Kidney (tissue), 14 donors: ENCODE measurements around the gene UBE2L3. TPM values are rescaled to one million over a fixed set of nuclear protein-coding genes. Genes with fewer than 3 reads are reported as not detected.

Experiments
- DNase-seq, 5 donors: peaks; one replicate each; pipeline ENCODE4 v3.0.0-alpha.2; 2013 to 2020
- FAIRE-seq: peaks from 2 replicates; lab custom pipeline; 2012; peaks lifted over from hg19 to GRCh38; lab: Jason Lieb, UNC
- H3K27ac ChIP-seq, 2 donors: one replicate each; pipeline ENCODE4 v1.7.0; 2013; ENCODE audit warnings: low read depth in 2 of 2, low read length in 2 of 2, inconsistent platforms in 1 of 2
- H3K27me3 ChIP-seq: one replicate; pipeline ENCODE4 v1.7.1; 2013; ENCODE audit warnings: low read length, inconsistent platforms; ENCODE audit not compliant: control insufficient read depth, insufficient read depth
- H3K36me3 ChIP-seq, 3 donors: one replicate each; pipeline versions ENCODE4 v1.7.0 to v1.7.1; 2013; ENCODE audit warnings: low read length in 3 of 3, control low read depth in 1 of 3, inconsistent platforms in 1 of 3; ENCODE audit not compliant: insufficient read depth in 3 of 3, control insufficient read depth in 2 of 3
- H3K4me1 ChIP-seq, 3 donors: one replicate each; pipeline versions ENCODE4 v1.7.0 to v1.7.1; 2013; ENCODE audit warnings: low read length in 3 of 3, inconsistent platforms in 1 of 3, low read depth in 1 of 3; ENCODE audit not compliant: control insufficient read depth in 2 of 3, insufficient read depth in 2 of 3
- H3K4me3 ChIP-seq, 3 donors: one replicate each; pipeline versions ENCODE4 v1.7.0 to v1.8.1; 2013; ENCODE audit warnings: low read length in 3 of 3, control low read depth in 1 of 3, inconsistent platforms in 1 of 3
- H3K9ac ChIP-seq, 3 donors: one replicate each; pipeline versions ENCODE4 v1.7.0 to v1.7.1; 2013; ENCODE audit warnings: low read length in 3 of 3, control low read depth in 1 of 3, inconsistent platforms in 1 of 3
- H3K9me3 ChIP-seq, 3 donors: one replicate each; pipeline versions ENCODE4 v1.7.0 to v1.7.1; 2013; ENCODE audit warnings: low read length in 3 of 3, control low read depth in 1 of 3, inconsistent platforms in 1 of 3; ENCODE audit not compliant: control insufficient read depth in 2 of 3, insufficient read depth in 1 of 3
- intact Hi-C: fragments of 100-400 bp; cut with DNase I; formaldehyde crosslinking; loops from one replicate; pipeline ENCODE4 v1.11.1; 2022
- polyA plus RNA-seq: library from polyadenylated mRNA; stranded (reverse); fragments of 350-450 nt; fragmentation: Illumina TruSeq; extraction: RNeasy Lipid Tissue Mini Kit (QIAGEN cat#74804); gene quantifications from one replicate; pipeline ENCODE4 v1.2.3, GENCODE V29; 2014; ENCODE audit warnings: low read depth, low replicate concordance; ENCODE audit not compliant: insufficient read depth
- total RNA-seq: library from RNA; stranded (reverse); fragmentation: NEBNext Ultra II Directional; extraction: Animal tissue kit (Norgen Biotek cat#: 25700); gene quantifications from one replicate; pipeline ENCODE4 v1.2.1, GENCODE V29; 2021
- TF ChIP-seq, protein P1 (sequence below): IDR thresholded peaks from 3 replicates; pipeline ENCODE4 v1.5.1; 2012; ENCODE audit warnings: mild to moderate bottlenecking, moderate library complexity, borderline replicate concordance; ENCODE audit not compliant: insufficient read depth; ENCODE audit errors: extremely low read depth
- donor health status: control.
- donor health status: control.
- donor health status: control.
- donor health status: control.
- donor health status: control.
- donor health status: DM: yes; HTN: yes; CAD: no.
- donor health status: Normal renal cell carcinoma (clear cell type).

Gene UBE2L3
- total and polyA plus RNA-seq, 2 donors from 2014 or later, result 45.8 to 70.0 TPM

DNA sequence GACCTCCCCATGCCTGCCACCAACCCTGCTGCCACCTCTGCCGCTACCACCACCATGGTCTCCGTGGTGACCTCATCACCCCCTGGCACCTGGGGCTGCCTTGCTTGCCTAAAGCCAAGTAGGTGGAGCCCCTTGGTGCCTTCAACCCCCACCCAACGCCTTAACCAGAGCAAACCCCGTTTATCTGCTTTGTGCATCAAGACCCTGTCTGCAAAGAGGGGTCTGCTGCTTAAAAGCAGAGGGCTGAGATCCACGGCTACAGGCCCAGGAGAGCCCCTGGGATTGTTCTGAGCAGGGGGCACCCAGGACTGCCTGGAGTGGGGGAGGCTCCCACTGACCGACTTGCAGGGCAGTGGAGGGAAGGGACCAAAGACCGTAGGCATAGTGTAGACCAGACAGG is 93.4 kb downstream of the UBE2L3 start:
- DNase-seq (no peak), FAIRE-seq (no peak)
- intact Hi-C loops, result no loop called here
- H3K4me1 ChIP-seq, result peaks cover 0 to 2% (median 0%) of the 10 kb centered on the region in 3 donors
- no peak overlapping the region for H3K9ac ChIP-seq
- no peaks in the 10 kb centered on the region for H3K27me3 ChIP-seq
- no peaks in the 10 kb centered on the region for H3K9me3 ChIP-seq
- TF ChIP-seq, protein P1, sequence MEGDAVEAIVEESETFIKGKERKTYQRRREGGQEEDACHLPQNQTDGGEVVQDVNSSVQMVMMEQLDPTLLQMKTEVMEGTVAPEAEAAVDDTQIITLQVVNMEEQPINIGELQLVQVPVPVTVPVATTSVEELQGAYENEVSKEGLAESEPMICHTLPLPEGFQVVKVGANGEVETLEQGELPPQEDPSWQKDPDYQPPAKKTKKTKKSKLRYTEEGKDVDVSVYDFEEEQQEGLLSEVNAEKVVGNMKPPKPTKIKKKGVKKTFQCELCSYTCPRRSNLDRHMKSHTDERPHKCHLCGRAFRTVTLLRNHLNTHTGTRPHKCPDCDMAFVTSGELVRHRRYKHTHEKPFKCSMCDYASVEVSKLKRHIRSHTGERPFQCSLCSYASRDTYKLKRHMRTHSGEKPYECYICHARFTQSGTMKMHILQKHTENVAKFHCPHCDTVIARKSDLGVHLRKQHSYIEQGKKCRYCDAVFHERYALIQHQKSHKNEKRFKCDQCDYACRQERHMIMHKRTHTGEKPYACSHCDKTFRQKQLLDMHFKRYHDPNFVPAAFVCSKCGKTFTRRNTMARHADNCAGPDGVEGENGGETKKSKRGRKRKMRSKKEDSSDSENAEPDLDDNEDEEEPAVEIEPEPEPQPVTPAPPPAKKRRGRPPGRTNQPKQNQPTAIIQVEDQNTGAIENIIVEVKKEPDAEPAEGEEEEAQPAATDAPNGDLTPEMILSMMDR, result no peak
- H3K4me3 ChIP-seq, result no peak overlapping the region
- no peak overlapping the region for H3K27ac ChIP-seq
- no peaks in the 10 kb centered on the region for H3K36me3 ChIP-seq

DNA sequence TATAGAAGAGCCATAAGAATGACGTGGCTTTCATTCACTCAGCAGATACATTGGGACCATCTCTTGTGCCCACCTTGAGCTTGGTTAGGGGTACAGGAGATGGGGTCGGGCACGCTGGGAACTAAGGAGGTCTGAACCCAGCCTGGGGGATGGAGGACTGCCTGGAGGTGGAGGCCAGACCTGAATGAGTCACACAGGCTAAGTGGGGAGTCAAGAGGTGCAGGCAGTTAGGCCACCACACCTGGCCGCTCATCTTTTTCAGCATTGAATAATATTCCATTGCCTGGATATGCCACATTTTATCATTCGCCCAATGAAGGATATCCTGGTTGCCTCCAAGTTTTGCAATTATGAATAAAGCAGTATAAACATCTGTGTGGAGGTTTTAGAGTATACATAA is 94.5 kb downstream of the UBE2L3 start:
- intact Hi-C loops, result no loop called here
- Histone ChIP-seq H3K27ac (no peak overlapping the region), H3K4me3 (no peak overlapping the region), H3K36me3 (no peaks in the 10 kb centered on the region), H3K9ac (no peak overlapping the region), H3K9me3 (no peaks in the 10 kb centered on the region), H3K4me1 (peaks cover 0 to 2% (median 0%) of the 10 kb centered on the region in 3 donors), H3K27me3 (no peaks in the 10 kb centered on the region)
- FAIRE-seq, result no peak
- TF ChIP-seq, protein P1, result no peak
- DNase-seq, result no peak

DNA sequence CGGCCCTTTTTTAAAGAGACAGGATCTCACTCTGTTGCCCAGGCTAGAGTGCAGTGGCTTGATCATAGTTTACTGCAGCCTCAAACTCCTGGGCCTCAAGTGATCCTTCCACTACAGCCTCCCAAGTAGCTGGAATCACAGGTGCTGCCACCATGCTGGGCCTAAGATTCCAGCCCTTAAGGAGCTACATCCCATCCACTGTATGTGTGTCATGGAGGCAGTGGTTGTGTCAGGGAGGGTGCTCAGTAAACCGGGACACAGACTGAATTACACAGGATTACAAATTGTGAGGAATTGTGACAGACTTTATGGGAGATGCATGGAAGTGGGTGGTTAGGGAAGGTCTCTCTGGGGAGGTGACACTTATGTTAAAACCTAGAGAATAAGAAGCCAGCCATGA is 96.2 kb downstream of the UBE2L3 start:
- no peak for DNase-seq
- Histone ChIP-seq H3K27me3 (no peaks in the 10 kb centered on the region), H3K27ac (no peak overlapping the region), H3K4me1 (peaks cover 0 to 2% (median 0%) of the 10 kb centered on the region in 3 donors), H3K9me3 (no peaks in the 10 kb centered on the region), H3K9ac (no peak overlapping the region), H3K4me3 (no peak overlapping the region), H3K36me3 (no peaks in the 10 kb centered on the region)
- FAIRE-seq, result no peak
- intact Hi-C loops, result no loop called here
- TF ChIP-seq, protein P1, result no peak
